Left kidney (tissue), 2 donors: ENCODE results near the gene SRGAP2C. TPM values are rescaled to one million over a fixed set of nuclear protein-coding genes. Genes with fewer than 3 reads are reported as not detected.
"Not testable (repeated sequence)": the region's sequence is repeated elsewhere in the genome, so short reads cannot be mapped to it uniquely, and the experiment has no call there.

Experiments used
- DNase-seq: peaks from one replicate; pipeline ENCODE4 v3.0.0-alpha.2; 2013
- polyA plus RNA-seq: library from polyadenylated mRNA; unstranded; fragments of 120-200 nt; gene quantifications from one replicate; pipeline ENCODE4 v1.2.1, GENCODE V29; 2013; ENCODE audit not compliant: insufficient read length

Gene SRGAP2C
- polyA plus RNA-seq, 1 donor = 21.5 TPM

GRCh38 chr1:121183867-121184266, 908 bp upstream of the SRGAP2C start:
- not testable (repeated sequence) for DNase-seq

DNA sequence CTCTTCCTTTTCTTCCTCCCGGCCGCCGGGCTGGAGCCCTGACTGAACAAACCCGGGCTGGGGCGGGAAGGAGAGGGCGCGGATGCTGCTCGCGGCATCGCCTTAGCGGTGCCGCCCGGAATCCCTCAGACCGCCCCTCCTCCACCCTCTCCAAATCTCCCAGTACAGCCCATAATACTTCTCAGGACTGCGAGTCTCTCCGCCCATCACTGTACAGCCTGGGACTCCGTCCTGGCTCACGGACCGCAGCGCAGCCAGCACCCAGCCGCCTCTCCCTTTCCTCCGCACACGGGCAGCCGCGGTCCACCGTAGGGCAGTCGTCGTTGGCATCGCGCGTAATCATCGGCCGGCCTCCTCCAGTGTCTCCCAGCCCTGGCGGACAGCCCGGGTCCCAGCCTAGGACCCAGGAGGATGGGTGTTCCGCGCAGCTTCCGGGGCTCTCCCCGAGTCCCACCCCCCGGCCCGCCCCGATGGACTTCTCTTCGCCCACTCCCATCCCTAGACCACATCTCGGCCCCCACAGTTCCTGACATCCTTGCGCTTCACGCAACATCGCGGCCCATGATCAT, 449 bp downstream of the SRGAP2C start:
- DNase-seq = not testable (repeated sequence)

DNA sequence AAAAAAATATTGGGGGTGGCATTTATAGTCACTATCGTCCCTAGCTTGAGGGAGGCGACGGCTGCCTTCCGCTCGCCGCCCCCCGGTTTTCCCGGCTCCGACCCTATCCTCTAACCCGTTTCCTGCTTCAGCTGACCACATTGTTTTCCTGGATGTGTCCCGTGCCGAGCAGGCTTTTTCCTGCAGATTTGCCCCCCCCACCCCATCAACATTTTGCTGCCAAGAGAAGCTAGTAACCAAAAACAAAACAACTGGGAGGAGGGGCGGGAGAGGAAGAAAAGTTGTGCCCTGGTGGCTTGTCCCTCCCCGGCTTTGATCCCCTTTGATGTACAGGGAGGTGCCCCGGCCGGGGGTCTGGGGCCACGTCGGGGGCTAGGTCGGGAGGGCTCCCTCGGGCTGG, 1.4 kb downstream of the SRGAP2C start:
- DNase-seq = not testable (repeated sequence)

DNA sequence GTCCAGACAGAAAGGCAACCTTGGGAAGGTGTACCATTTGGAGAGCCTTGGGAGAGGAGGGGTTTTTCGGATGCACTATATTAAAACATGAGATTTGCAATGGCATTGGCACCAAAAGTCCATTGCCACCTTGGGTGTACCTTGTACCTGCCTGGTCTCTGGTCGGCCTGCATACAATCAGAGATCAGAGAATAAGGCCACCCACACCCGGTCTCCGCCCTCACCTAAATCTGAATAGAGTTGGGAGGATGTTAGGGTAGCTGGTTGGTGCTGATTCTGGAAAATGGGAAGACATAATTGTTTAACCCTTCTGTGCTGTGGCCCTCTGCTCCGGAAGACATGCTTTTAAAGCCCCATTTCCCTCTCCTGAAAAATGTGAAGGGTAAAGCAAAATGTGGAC, 3.1 kb downstream of the SRGAP2C start:
- not testable (repeated sequence) for DNase-seq

DNA sequence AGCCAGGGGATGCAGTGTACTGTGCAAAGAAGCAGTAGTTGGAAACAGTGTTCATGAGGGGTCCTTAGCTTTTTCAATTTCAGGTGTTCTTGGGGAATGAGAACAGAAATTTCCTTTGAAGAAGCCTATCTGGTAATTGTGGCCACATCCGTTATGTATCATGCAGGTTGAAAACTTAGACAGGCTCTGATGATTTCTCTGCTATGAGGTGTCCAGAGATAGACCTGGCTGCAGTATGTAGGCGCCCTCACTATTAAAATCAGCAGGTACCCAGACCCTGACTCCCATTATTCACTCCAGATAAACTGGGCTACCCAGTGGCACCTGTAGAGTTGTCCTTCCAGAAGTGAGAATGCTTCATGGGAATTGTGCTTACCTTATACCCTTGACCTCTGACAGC, 7.7 kb downstream of the SRGAP2C start:
- DNase-seq = not testable (repeated sequence)

GRCh38 chr1:121197095-121197882, 12.5 kb downstream of the SRGAP2C start:
- not testable (repeated sequence) for DNase-seq

- DNase-seq = not testable (repeated sequence)
Observed at GRCh38 chr1:121199763-121200162, 15.0 kb downstream of the SRGAP2C start.

DNA sequence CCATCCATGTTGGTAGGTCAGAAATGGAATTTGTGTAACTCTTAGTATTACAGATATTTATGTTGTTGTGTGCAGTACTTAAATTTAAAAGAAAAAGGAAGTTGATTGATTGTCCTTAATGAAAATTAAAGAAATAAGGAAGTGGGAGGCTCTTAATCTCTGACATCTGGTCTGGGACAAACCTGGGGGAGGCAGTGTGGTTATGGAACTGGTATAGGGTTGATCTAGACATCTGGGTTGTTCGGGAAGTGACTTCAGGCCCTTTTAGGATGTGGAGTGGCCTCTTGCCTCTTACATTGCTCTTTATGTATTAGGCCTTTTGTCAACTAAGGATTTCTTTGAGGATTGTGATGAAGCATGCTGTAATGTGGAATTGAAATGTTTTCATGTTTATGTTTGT, 15.5 kb downstream of the SRGAP2C start:
- DNase-seq = not testable (repeated sequence)

- DNase-seq = not testable (repeated sequence)
Observed at GRCh38 chr1:121200985-121201981, 16.5 kb downstream of the SRGAP2C start.

DNA sequence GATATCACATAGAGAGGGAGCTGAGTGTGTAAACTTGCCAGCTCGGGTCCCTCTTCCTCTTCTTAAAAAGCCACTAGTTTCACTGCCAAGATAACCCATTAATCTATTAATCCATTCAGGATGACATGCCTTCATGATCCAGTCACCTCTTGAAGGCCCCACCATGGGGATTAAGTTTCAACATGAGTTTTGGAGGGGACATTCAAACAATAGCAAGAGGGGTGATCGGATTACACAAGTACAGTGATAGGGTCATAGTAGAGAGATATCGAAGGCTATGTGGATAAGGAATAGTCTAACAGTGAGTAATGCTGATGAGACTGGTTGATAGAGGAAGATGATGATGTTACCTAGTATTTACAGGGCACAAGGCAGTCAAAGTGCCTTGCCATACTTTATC, 18.2 kb downstream of the SRGAP2C start:
- not testable (repeated sequence) for DNase-seq

DNA sequence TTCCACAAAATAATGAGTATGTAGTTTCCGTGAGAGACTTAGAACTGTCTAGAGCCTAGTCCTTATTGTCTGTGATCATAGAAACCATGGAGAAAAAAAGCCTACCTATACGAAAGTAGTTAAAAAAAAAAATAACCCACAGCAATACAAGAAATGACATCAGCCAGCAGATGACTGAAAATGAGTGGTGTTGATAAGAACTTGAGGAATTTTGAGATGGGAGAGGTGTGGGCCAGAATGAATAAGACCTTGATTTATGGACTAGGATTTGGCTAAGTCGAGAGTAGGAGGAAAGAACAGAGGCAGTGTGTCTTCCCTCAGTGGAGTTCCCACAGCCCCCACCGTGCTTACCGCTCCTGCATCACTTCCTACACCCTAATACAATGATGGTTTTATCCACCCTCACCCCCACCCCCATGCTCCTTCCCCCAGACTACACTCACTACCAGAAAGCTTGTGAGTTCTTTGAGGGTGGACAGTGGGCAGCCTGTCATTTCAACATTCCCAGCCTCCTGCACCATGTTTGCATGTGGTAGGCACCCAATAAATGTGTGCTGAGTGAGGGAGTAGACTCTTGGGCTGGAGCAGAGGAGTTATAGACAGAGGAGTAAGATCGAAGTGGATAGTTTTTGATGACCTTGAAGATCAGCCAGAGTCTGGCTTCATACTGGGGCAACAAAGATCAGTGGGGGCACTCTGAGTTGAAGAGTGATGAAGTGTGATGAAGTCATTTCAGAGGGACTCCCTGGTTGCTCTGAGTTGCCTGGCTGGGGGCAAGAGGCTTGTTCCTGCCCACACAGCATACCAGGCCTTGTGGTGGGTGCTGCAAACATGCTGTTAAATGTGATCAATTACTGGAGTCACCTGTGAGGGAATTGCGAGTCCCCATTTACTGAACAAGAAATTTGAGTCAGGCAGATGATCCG, 21.3 kb downstream of the SRGAP2C start:
- DNase-seq = not testable (repeated sequence)

DNA sequence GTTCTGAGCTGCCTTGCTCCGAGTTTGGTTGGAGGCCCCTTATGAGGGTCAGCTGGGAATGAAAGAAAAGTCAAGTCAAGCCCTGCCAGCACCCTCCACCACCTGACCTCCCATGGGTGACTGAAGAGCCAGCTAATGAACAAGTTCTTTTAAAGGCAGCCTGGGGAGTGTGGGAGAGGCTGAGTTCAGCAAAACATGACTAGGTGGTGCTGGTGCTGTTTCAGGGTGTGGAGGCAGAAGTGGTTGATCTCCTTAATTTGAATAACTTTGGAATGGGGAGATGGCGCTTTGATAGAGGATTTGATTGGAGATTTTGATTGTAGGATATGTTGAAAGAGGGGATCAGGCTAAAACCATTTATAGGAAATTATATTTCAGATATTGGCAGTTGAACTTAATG, 22.6 kb downstream of the SRGAP2C start:
- not testable (repeated sequence) for DNase-seq

- DNase-seq = not testable (repeated sequence)
Observed at GRCh38 chr1:121208375-121208774, 23.6 kb downstream of the SRGAP2C start.

GRCh38 chr1:121210778-121211177, 26.0 kb downstream of the SRGAP2C start:
- not testable (repeated sequence) for DNase-seq

GRCh38 chr1:121213491-121213890, 28.7 kb downstream of the SRGAP2C start:
- DNase-seq = not testable (repeated sequence)

DNA sequence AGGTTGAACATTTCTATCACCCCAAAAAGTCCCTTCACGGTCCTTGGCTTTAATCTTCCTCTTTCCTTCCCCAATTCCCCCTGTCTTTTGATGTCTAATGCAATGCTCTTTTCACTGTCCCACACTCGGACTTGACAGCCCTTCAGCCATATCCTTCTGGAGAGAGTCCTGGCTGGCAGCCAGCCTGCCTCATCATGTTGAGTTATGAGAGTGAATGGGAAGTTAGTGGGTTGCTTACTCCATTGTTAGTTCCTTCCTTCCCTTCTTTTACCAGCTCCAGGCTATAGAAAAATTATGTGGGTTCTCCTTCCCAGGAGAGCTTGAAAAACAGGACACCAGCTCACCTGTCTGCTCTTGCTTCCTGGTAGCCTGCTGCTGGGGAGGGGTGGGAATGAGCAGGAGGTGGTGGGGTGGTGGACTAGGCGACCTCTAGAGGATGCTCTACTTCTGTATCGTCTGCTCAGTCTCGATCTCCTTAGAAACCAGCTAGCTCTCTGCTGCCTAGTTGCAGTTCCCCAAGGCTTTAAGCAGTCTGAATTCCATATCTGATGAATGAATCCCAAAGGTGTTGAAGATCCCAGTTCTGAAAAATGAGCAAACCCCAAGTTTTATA, 29.9 kb downstream of the SRGAP2C start:
- DNase-seq = not testable (repeated sequence)

- not testable (repeated sequence) for DNase-seq
Observed at GRCh38 chr1:121215699-121216417, 31.1 kb downstream of the SRGAP2C start.

- DNase-seq = not testable (repeated sequence)
Observed at GRCh38 chr1:121216676-121217075, 31.9 kb downstream of the SRGAP2C start.

DNA sequence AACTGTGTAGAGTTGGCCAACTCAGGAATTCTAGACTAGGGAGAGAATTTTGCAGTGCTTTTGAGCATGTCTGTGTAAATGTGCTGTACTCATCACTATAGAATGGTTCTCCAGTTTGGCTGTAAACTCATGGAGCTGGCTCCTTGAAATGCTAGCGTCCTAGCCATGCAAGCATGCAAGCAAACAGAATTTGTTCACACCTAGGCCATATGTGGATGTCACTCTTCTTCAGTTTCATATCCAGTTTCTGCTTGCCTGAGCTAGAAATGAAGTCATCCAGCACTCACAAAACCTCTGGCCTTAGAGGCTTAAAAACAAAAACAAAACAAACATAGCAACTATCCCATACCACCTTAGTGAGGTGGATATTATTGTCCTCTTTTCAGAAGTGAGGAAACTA, 37.0 kb downstream of the SRGAP2C start:
- not testable (repeated sequence) for DNase-seq

GRCh38 chr1:121224714-121225113, 39.9 kb downstream of the SRGAP2C start:
- DNase-seq = not testable (repeated sequence)
